Measurements from ENCODE around the gene NOS3.
"Not testable (repeated sequence)": the region's sequence is repeated elsewhere in the genome, so short reads cannot be mapped to it uniquely, and the experiment has no call there.

Gene NOS3

GRCh38 chr7:151040616-151041375 is 50.0 kb downstream of the NOS3 start:
- no peak overlapping the region for H3K27ac ChIP-seq
- H3K9ac ChIP-seq: no peak overlapping the region
- H3K36me3 ChIP-seq (ENCODE audit: control insufficient read depth, insufficient read depth, low read length): no peaks in the 10 kb centered on the region
- no peaks in the 10 kb centered on the region for H3K4me1 ChIP-seq
- no peaks in the 10 kb centered on the region for H3K79me2 ChIP-seq
- H3K4me2 ChIP-seq (ENCODE audit: low read length): no peak overlapping the region
- H3K4me3 ChIP-seq (ENCODE audit: low read depth, low read length): no peak overlapping the region
- H2AFZ ChIP-seq: no peak overlapping the region
- H3K9me3 ChIP-seq (ENCODE audit: control insufficient read depth, low read length): no peaks in the 10 kb centered on the region
- TF ChIP-seq, protein P1, sequence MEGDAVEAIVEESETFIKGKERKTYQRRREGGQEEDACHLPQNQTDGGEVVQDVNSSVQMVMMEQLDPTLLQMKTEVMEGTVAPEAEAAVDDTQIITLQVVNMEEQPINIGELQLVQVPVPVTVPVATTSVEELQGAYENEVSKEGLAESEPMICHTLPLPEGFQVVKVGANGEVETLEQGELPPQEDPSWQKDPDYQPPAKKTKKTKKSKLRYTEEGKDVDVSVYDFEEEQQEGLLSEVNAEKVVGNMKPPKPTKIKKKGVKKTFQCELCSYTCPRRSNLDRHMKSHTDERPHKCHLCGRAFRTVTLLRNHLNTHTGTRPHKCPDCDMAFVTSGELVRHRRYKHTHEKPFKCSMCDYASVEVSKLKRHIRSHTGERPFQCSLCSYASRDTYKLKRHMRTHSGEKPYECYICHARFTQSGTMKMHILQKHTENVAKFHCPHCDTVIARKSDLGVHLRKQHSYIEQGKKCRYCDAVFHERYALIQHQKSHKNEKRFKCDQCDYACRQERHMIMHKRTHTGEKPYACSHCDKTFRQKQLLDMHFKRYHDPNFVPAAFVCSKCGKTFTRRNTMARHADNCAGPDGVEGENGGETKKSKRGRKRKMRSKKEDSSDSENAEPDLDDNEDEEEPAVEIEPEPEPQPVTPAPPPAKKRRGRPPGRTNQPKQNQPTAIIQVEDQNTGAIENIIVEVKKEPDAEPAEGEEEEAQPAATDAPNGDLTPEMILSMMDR (IDR thresholded peaks at IDR 0.05): no peak
- H3K27me3 ChIP-seq (ENCODE audit: control insufficient read depth, insufficient read depth, low read length): no peaks in the 10 kb centered on the region

GRCh38 chr7:151043449-151043848 is 52.6 kb downstream of the NOS3 start:
- not testable (repeated sequence) for H3K9me3 ChIP-seq (ENCODE audit: control insufficient read depth, low read length); H3K36me3 ChIP-seq (ENCODE audit: control insufficient read depth, insufficient read depth, low read length); H3K27me3 ChIP-seq (ENCODE audit: control insufficient read depth, insufficient read depth, low read length); H2AFZ ChIP-seq; H3K4me2 ChIP-seq (ENCODE audit: low read length); H3K27ac ChIP-seq; H3K79me2 ChIP-seq; H3K9ac ChIP-seq; H3K4me3 ChIP-seq (ENCODE audit: low read depth, low read length)
- peaks cover 17% of the 10 kb centered on the region for H3K4me1 ChIP-seq

GRCh38 chr7:151043959-151044358 is 53.1 kb downstream of the NOS3 start:
- Histone ChIP-seq H3K79me2 (no peaks in the 10 kb centered on the region), H3K9ac (no peak overlapping the region), H3K4me2 (ENCODE audit: low read length) (no peak overlapping the region), H3K4me1 (peaks cover 21% of the 10 kb centered on the region), H2AFZ (no peak overlapping the region), H3K4me3 (ENCODE audit: low read depth, low read length) (no peak overlapping the region), H3K27ac (no peak overlapping the region), H3K9me3 (ENCODE audit: control insufficient read depth, low read length) (no peaks in the 10 kb centered on the region), H3K27me3 (ENCODE audit: control insufficient read depth, insufficient read depth, low read length) (no peaks in the 10 kb centered on the region), H3K36me3 (ENCODE audit: control insufficient read depth, insufficient read depth, low read length) (no peaks in the 10 kb centered on the region)
- TF ChIP-seq, protein P1 (IDR thresholded peaks at IDR 0.05): no peak

DNA sequence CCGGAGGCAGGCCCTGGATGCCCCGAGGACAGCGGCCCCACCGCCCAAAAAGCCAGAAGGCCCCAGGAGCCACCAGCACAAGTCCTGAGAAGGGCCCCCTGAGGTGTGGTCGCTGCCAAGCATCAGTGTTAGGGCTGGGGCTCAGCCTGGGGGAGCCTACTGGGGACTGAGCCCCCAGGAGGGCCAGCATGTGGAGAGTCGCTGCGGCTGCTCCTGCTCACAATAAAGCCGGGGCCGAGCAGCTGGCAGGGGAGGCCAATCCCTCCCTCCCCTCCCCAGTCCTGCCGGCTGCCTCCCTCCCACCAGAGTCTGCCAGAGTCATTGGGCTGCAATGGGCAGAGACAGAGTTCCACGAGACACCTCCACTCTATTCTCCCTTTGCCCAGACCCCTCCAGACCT is 54.4 kb downstream of the NOS3 start:
- no peak overlapping the region for H2AFZ ChIP-seq
- H3K4me3 ChIP-seq (ENCODE audit: low read depth, low read length): no peak overlapping the region
- H3K79me2 ChIP-seq: no peaks in the 10 kb centered on the region
- TF ChIP-seq, protein P1 (IDR thresholded peaks at IDR 0.05): no peak
- H3K9ac ChIP-seq: no peak overlapping the region
- H3K4me2 ChIP-seq (ENCODE audit: low read length): no peak overlapping the region
- H3K4me1 ChIP-seq: peaks cover 21% of the 10 kb centered on the region
- H3K27ac ChIP-seq: no peak overlapping the region
- H3K27me3 ChIP-seq (ENCODE audit: control insufficient read depth, insufficient read depth, low read length): no peaks in the 10 kb centered on the region
- no peaks in the 10 kb centered on the region for H3K9me3 ChIP-seq (ENCODE audit: control insufficient read depth, low read length)
- no peaks in the 10 kb centered on the region for H3K36me3 ChIP-seq (ENCODE audit: control insufficient read depth, insufficient read depth, low read length)

DNA sequence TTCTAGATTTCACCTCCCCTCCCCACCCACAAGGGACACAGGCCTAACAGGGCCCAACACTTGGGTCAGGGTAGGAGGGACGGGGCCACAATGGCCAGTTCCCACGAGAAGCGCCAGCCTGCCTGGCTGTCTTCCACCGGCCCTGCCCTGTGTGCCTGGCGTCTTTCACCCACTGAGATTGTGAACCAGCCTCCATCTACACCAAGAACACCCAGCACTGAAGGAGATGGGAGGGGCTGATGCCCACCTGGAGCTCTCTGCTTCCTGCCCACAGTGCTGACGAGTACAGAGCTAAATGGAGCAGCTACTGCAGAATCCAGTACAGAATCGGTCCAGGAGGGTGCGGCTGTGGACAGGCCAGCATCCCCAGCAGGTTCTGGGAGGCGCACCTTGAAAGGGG is 55.1 kb downstream of the NOS3 start:
- no peaks in the 10 kb centered on the region for H3K27me3 ChIP-seq (ENCODE audit: control insufficient read depth, insufficient read depth, low read length)
- no peak overlapping the region for H3K4me2 ChIP-seq (ENCODE audit: low read length)
- H3K27ac ChIP-seq: no peak overlapping the region
- peaks cover 21% of the 10 kb centered on the region for H3K4me1 ChIP-seq
- H2AFZ ChIP-seq: no peak overlapping the region
- H3K79me2 ChIP-seq: no peaks in the 10 kb centered on the region
- H3K9ac ChIP-seq: no peak overlapping the region
- no peak overlapping the region for H3K4me3 ChIP-seq (ENCODE audit: low read depth, low read length)
- TF ChIP-seq, protein P1 (IDR thresholded peaks at IDR 0.05): no peak
- no peaks in the 10 kb centered on the region for H3K36me3 ChIP-seq (ENCODE audit: control insufficient read depth, insufficient read depth, low read length)
- no peaks in the 10 kb centered on the region for H3K9me3 ChIP-seq (ENCODE audit: control insufficient read depth, low read length)
